Erythroblast (primary cell): ENCODE results near the gene MAP7D1.
A peak's percentile ranks its signal among the peaks of the same experiment; 100 is the strongest.
"Not testable (repeated sequence)": the region's sequence is repeated elsewhere in the genome, so short reads cannot be mapped to it uniquely, and the experiment has no call there.

Experiments
- DNase-seq, 2 experiments: peaks; one replicate each; lab custom pipeline; 2025; lab: John Stamatoyannopoulos, UW
- GATA1 ChIP-seq: IDR thresholded peaks from 2 replicates; pipeline ENCODE4 v1.6.1; 2011; ENCODE audit warnings: low read depth, mild to moderate bottlenecking, control low read depth, low read length, moderate library complexity
- POLR2A ChIP-seq: IDR thresholded peaks from 2 replicates; pipeline ENCODE4 v1.6.1; 2011; ENCODE audit warnings: mild to moderate bottlenecking, low read length

The MAP7D1 gene

GRCh38 chr1:36203554-36204346, 47.8 kb downstream of the MAP7D1 start:
- no peak for DNase-seq
- TF ChIP-seq POLR2A: no peak
- no peak for TF ChIP-seq GATA1

GRCh38 chr1:36204347-36204909, 48.5 kb downstream of the MAP7D1 start:
- TF ChIP-seq POLR2A (no peak), GATA1 (no peak)
- no peak for DNase-seq

- no peak for DNase-seq
- no peak for TF ChIP-seq POLR2A
- no peak for TF ChIP-seq GATA1
Measured at GRCh38 chr1:36206323-36206858, 50.4 kb downstream of the MAP7D1 start.

DNA sequence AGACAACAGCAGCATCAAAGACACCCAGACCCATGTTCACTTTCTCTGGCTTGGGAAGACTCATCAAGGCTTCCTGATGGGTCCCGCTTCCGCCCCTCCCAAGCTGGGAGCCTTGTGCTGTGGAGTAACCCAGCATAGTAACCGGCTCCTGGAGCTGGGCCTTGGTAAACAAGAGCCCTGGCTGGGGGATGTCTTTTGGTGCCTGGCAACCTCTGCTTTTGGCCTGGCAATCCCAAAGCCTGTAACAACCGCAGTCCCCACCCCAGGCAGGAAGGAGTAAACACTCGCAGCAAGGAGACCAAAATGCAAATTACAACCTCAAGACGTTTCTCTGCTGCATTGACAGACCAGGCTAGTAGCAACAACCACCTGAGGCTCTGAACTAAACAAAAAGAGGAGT, 51.4 kb downstream of the MAP7D1 start:
- DNase-seq: no peak
- no peak for TF ChIP-seq GATA1

DNA sequence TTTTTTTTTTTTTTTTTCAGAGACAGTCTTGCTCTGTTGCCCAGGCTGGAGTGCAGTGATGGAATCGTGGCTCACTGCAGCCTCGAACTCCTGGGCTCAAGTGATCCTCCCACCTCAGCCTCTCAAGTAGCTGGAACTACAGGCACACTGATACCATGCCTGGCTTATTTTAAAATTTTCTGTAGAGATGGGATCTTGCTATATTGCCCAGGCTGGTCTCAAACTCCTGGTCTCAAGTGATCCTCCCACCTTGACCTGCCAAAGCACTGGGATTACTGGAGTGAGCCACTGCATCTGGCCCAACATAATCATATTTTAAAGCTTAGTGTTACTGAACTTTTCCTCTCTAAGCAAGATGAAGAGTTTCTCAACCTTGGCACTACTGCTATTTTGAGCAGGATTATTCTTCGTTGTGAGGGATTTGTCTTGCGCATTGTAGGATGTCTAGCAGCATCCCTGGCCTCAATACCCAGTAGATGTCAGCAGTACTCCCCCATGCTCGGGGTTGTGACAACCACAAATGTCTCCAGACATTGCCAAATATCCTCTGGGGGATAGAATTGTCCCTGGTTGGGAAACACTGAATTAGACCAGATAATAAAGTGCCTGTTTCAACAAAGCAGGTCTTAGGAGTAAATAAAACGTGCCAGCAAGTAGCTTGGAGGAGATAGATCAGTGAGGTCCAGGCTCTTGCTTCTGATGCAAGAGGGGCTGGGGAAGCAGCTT, 53.2 kb downstream of the MAP7D1 start:
- TF ChIP-seq POLR2A (no peak), GATA1 (no peak)
- no peak for DNase-seq

DNA sequence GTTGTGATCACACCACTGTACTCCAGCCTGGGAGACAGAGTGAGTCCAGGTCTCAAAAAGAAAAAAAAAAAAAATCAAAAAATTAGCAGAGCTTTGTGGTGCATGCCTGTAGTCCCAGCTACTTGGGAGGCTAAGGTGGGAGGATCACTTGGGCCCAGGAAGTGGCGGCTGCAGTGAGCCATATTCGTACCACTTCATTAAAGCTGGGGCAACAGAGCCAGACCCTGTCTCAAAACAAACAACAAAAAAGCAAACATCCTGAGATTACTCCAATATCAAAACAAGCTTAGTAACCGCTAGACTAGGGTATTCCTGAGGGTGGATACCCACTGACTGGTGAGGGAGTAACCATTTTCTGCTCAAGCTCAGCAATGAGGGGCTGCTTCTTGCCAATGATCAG, 55.3 kb downstream of the MAP7D1 start:
- no peak for TF ChIP-seq GATA1
- no peak for TF ChIP-seq POLR2A
- DNase-seq: no peak

GRCh38 chr1:36211841-36212240, 55.9 kb downstream of the MAP7D1 start:
- no peak for TF ChIP-seq POLR2A
- no peak for TF ChIP-seq GATA1
- DNase-seq: no peak

GRCh38 chr1:36212782-36213181, 56.8 kb downstream of the MAP7D1 start:
- TF ChIP-seq POLR2A: no peak
- no peak for TF ChIP-seq GATA1
- DNase-seq: no peak

- TF ChIP-seq GATA1: no peak
- TF ChIP-seq POLR2A: no peak
- no peak for DNase-seq
Measured at GRCh38 chr1:36217670-36218069, 61.7 kb downstream of the MAP7D1 start.

GRCh38 chr1:36221901-36222300, 65.9 kb downstream of the MAP7D1 start:
- not testable (repeated sequence) for DNase-seq

GRCh38 chr1:36222481-36223380, 66.8 kb downstream of the MAP7D1 start:
- no peak for DNase-seq
- TF ChIP-seq GATA1 (no peak), POLR2A (no peak)

GRCh38 chr1:36223381-36223995, 67.5 kb downstream of the MAP7D1 start:
- no peak for TF ChIP-seq GATA1
- TF ChIP-seq POLR2A: no peak
- peak; percentile 81 to 84 for DNase-seq

DNA sequence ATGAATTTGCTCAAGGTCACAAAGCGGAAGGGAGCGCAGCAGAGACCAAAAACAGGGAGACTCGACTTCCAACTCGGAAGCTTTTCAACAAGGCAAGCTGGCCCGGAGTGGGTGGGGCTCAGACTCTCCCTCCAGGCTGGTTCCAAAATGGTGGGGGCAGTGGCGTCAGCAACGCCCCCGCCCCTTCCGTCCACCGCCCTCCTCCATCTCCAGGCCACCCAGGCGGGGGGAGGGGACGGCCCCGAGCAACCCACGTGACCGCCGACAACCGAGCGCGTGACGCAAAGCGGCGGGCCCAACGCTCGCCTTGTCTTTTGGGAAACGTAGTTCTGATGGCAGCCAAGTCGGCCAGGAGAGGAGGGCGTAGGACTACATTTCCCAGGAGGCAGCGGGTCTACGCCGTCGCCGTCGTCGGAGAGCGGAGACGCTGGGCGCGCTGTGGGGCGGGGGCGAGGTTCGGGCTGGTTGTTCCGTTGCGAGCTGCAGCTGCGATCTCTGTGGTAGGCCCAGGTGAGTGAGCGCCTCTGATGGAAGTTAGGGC, 68.1 kb downstream of the MAP7D1 start, which contains the start of gene THRAP3:
Gene THRAP3, plus strand, starts transcription at position 448 of the 541 bp plus-strand sequence. CDS start 58,121 bp downstream, outside the sequence.
- peak; percentile 100 for DNase-seq

More for the DNA sequence above, 68.1 kb downstream of the MAP7D1 start, which contains the start of gene THRAP3:
- peak; percentile 97 for TF ChIP-seq POLR2A
- TF ChIP-seq GATA1: no peak
